AG09309 (cell line): ENCODE data around the gene CAPN13.

Experiments used
- DNase-seq: peaks from one replicate; pipeline ENCODE4 v3.0.0-alpha.2; 2010; ENCODE audit warnings: low read depth
- H3K4me3 ChIP-seq: 2 replicates; pipeline ENCODE4 v1.5.1; 2011; ENCODE audit warnings: mild to moderate bottlenecking, low read depth, low read length, moderate library complexity; ENCODE audit not compliant: control insufficient read depth
- TF ChIP-seq, protein P1 (sequence below): IDR thresholded peaks from 2 replicates; pipeline ENCODE4 v1.5.1; 2011; ENCODE audit warnings: mild to moderate bottlenecking, low read depth, low read length, inconsistent platforms; ENCODE audit not compliant: insufficient read depth, control insufficient read depth; ENCODE audit errors: missing control alignments

Gene CAPN13

DNA sequence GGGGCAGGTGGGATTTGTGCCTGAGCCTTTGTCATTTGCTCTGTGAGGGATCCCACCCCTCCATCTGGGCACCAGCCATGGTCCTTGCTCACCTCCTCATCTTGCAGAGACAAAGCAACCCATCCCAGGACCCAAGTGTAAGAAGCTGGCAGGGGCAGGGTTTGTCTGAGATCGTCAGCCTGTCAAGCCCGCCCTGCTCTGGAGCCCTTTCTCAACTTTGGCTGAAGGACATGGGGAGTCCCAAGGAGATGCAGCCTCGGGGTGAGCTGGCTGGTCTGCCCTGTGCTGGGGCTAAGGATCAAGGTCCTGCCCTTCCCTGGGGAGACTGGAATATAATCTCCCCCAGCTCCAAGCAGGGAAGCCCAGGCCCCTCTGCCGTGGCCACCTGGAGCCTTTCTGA, 86.0 kb downstream of the CAPN13 start:
- no peak overlapping the region for H3K4me3 ChIP-seq
- no peak for DNase-seq
- TF ChIP-seq, protein P1, sequence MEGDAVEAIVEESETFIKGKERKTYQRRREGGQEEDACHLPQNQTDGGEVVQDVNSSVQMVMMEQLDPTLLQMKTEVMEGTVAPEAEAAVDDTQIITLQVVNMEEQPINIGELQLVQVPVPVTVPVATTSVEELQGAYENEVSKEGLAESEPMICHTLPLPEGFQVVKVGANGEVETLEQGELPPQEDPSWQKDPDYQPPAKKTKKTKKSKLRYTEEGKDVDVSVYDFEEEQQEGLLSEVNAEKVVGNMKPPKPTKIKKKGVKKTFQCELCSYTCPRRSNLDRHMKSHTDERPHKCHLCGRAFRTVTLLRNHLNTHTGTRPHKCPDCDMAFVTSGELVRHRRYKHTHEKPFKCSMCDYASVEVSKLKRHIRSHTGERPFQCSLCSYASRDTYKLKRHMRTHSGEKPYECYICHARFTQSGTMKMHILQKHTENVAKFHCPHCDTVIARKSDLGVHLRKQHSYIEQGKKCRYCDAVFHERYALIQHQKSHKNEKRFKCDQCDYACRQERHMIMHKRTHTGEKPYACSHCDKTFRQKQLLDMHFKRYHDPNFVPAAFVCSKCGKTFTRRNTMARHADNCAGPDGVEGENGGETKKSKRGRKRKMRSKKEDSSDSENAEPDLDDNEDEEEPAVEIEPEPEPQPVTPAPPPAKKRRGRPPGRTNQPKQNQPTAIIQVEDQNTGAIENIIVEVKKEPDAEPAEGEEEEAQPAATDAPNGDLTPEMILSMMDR, result no peak

DNA sequence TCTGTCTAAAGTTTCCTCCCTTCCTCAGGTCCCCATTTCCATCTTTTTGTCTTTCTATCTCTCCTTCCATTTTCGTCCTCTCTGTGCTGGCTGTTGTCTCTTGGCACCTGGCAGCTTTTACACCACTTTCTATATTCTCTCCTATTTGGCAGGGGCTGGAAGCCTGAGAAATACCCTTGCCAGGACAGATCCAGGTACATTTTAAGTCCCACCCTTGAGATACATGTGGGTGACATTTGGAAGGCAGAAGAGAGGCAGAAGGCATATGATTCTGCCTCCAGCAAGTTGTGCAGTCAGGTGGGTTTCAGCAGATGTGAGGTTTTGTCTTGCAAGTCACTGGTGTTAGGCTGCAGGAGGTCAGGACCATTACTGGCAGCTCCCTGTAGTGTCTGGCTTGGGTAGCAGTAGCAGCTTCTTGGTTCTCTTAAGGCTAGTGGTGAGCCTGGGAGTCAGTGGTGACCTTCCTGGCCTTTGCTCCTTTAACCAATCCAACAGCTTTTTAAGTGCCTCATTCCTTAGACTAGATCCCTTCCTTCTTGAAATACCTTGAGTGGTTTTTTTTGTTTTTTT, 90.1 kb downstream of the CAPN13 start:
- TF ChIP-seq, protein P1, result no peak
- no peak for DNase-seq
- no peak overlapping the region for H3K4me3 ChIP-seq

DNA sequence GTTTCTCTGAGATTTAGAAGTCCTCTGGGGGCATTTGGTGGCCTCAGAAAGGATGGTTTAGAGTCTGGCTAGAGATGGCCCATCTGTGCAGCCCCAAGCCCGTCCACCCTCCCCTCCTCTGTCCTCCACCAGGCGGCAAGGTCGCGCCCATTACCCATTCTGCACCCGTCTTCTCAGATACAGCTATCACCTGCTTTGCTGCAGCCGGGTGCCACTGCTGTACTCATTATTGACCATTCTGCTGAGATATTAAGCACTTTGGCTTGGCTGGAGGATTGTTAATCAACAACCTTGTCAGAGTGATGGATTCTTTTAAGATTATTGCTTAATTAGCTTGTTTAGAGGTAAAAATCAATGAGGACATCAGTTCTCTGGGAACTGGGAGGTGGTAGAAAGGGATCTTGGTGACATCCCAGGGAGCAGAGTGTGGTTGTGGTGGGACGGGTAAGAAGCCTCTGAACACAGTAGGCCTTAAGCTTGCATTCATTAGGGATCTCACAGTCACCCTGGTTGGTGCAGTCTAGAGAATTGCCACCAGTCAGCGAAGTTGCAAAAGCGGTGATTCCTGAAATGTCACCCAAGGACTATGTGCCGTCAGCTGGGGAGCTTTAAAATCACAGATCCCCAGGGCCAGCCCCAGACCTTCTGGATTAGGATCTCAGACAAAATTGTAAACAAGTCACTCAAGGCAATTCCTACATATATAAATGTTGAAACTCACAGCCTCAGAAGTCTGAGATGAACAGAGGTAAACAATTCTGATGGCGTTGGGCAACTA, 90.9 kb downstream of the CAPN13 start:
- no peak overlapping the region for H3K4me3 ChIP-seq
- DNase-seq, result no peak
- TF ChIP-seq, protein P1, result no peak

DNA sequence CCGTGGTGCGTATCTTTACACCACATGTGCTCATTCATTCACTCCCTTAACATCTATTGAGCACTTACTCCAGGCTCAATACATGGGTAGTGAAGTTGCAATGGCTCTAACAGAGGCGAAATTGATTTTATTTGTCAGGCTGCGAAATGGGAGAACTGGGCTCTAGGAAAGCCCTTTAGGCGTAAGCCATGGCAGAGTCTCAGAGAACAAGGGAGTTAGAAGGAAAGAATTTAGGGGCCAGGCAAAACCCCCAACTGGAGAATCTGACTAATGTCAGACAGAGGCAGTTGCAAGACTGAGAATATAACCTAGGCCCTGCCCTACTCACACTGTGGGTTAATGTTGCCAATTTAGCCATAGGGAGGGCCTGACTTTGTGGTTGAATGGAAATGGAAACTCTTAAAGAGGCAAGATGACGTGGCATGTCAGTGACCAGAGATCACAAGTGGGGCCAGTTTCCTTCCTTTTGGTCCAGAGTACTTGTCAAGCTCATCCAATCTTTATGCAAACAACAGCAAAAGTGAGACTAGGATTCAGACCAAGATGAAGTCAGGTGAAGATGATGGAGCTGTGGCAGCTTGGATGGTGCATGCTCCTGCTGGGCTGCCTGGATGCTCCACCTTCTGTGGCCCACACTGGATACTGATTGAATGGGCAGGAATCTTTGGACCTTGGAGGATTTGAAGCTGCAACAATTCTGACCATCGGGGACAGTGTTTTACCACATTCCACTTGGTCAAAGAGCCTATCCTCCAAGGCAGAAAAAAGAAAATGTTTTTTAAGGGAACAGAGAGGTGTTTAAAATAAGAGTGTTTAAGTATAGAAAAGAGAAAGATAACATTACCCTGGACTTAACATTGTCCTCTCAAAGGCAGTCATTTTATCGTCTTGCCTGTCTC, 92.2 kb downstream of the CAPN13 start:
- H3K4me3 ChIP-seq, result no peak overlapping the region
- TF ChIP-seq, protein P1, result no peak
- no peak for DNase-seq

DNA sequence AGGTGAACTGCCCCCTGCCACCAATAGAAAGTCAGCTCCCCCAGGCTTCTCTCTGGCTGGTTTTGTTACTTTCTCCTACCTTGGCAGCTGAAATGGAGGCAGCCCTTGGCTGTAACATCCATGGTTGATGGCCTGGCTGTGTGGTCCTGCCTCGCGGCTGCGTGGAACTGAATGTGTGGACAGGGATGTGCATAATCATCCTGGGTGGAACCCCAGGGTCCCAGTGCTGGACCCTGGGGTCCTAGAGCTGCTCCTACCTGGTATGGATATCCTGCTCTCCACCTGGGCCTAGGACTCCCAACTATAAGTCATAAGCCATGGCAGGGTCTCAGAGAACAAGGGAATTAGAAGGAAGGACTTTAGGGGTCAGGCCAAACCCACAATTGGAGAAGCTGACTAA, 93.5 kb downstream of the CAPN13 start:
- TF ChIP-seq, protein P1, result no peak
- no peak for DNase-seq
- no peak overlapping the region for H3K4me3 ChIP-seq

DNA sequence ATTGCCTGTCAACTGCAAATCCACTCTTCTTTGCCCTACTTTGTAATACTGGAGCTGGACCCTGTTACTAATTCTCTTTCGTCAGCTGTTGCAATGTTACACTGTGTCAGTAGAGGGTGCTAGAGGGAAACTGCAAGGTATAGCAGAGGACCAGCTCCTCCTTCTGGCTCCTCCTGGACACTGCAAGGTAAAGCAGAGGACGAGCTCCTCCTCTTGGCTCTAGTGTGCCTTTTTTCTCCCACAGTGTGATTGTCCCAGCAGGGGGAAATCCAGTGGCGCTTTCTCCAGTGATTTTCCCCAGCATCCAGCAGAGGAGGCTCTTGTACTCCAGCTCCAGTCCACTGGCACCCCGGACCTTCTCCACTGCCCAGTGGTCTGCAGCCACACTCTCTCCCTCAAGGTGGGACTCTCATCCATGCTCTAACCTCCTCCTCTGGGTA, 95.6 kb downstream of the CAPN13 start:
- TF ChIP-seq, protein P1, result peak; percentile 100
- DNase-seq, result peak; percentile 73
- H3K4me3 ChIP-seq, result no peak overlapping the region
